Cardiac muscle cell (in vitro differentiated cells and primary cell): ENCODE data around the gene ARID2. TPM values are rescaled to one million over a fixed set of nuclear protein-coding genes. Genes with fewer than 3 reads are reported as not detected.

Experiments used
- DNase-seq, 2 donors: peaks; one replicate each; pipeline versions ENCODE4 v3.0.0 to v3.0.0-alpha.2; 2010 to 2017; ENCODE audit warnings: low read depth in 1 of 2, low spot score in 1 of 2
- H3K27ac ChIP-seq: fragments of 200-600 bp; sonication (generic); 2 replicates; pipeline ENCODE4 v1.5.1; 2016
- H3K27me3 ChIP-seq: fragments of 200-600 bp; sonication (generic); 2 replicates; pipeline ENCODE4 v1.6.0; 2016; ENCODE audit warnings: control low read depth
- H3K36me3 ChIP-seq: fragments of 200-600 bp; sonication (generic); 2 replicates; pipeline ENCODE4 v1.5.1; 2016; ENCODE audit warnings: control low read depth
- H3K4me1 ChIP-seq: fragments of 200-600 bp; sonication (generic); 2 replicates; pipeline ENCODE4 v1.8.1; 2017; ENCODE audit warnings: low read depth, mild to moderate bottlenecking, mixed run types
- H3K4me3 ChIP-seq: fragments of 200-600 bp; sonication (generic); 2 replicates; pipeline ENCODE4 v1.5.1; 2016; ENCODE audit warnings: mild to moderate bottlenecking
- H3K9me3 ChIP-seq: fragments of 200-600 bp; sonication (generic); 2 replicates; pipeline ENCODE4 v1.5.1; 2017; ENCODE audit warnings: low read depth, mild to moderate bottlenecking, control low read depth
- CTCF ChIP-seq: IDR thresholded peaks from 2 replicates; pipeline ENCODE4 v1.5.1; 2012; ENCODE audit warnings: low read depth, mild to moderate bottlenecking, low read length
- polyA plus RNA-seq: library from polyadenylated mRNA; unstranded; fragments of >200 nt; fragmentation: Nextera tagmentation; extraction: Ambion mirVana; gene quantifications from 2 replicates; pipeline ENCODE4 v1.2.1, GENCODE V29; 2016
- total RNA-seq: library from RNA; depleted of rRNA; stranded (reverse); fragments of >200 nt; gene quantifications from 2 replicates; pipeline ENCODE4 v1.2.3, GENCODE V29; 2016

Gene ARID2
- total and polyA plus RNA-seq, 2 experiments from 2014 or later = 17.3 to 40.3 TPM

- Histone ChIP-seq H3K4me1 (no peaks in the 10 kb centered on the region), H3K9me3 (no peaks in the 10 kb centered on the region), H3K4me3 (no peak overlapping the region), H3K36me3 (peaks cover 20% of the 10 kb centered on the region), H3K27me3 (no peaks in the 10 kb centered on the region), H3K27ac (no peak overlapping the region)
- DNase-seq = no peak
- TF ChIP-seq CTCF = no peak
These were observed 179.7 kb downstream of the ARID2 start for GRCh38 chr12:45909041-45909713.

GRCh38 chr12:45912774-45913173 lies 183.3 kb downstream of the ARID2 start:
- Histone ChIP-seq H3K36me3 (peaks cover 5% of the 10 kb centered on the region), H3K4me3 (no peak overlapping the region), H3K27ac (no peak overlapping the region), H3K9me3 (no peaks in the 10 kb centered on the region), H3K4me1 (no peaks in the 10 kb centered on the region), H3K27me3 (no peaks in the 10 kb centered on the region)
- no peak for DNase-seq
- no peak for TF ChIP-seq CTCF

GRCh38 chr12:45913631-45914030 lies 184.1 kb downstream of the ARID2 start:
- Histone ChIP-seq H3K27ac (no peak overlapping the region), H3K9me3 (no peaks in the 10 kb centered on the region), H3K27me3 (no peaks in the 10 kb centered on the region), H3K36me3 (peaks cover 4% of the 10 kb centered on the region), H3K4me3 (no peak overlapping the region), H3K4me1 (no peaks in the 10 kb centered on the region)
- TF ChIP-seq CTCF = no peak
- no peak for DNase-seq

- H3K27ac ChIP-seq = no peak overlapping the region
- no peaks in the 10 kb centered on the region for H3K27me3 ChIP-seq
- peaks cover 7% of the 10 kb centered on the region for H3K36me3 ChIP-seq
- no peaks in the 10 kb centered on the region for H3K4me1 ChIP-seq
- no peaks in the 10 kb centered on the region for H3K9me3 ChIP-seq
- no peak for TF ChIP-seq CTCF
- H3K4me3 ChIP-seq = no peak overlapping the region
- peak in 1 of 2 donors; percentile 53 for DNase-seq
These were observed 184.6 kb downstream of the ARID2 start for GRCh38 chr12:45914090-45914489.

- DNase-seq = no peak
- Histone ChIP-seq H3K4me3 (no peak overlapping the region), H3K4me1 (no peaks in the 10 kb centered on the region), H3K9me3 (no peaks in the 10 kb centered on the region), H3K27me3 (no peaks in the 10 kb centered on the region), H3K36me3 (peaks cover 10% of the 10 kb centered on the region), H3K27ac (no peak overlapping the region)
- TF ChIP-seq CTCF = no peak
These were observed 185.9 kb downstream of the ARID2 start for GRCh38 chr12:45915405-45915804.
